Stomach (tissue), 9 donors: ENCODE data around the gene RAB20. TPM values are rescaled to one million over a fixed set of nuclear protein-coding genes. Genes with fewer than 3 reads are reported as not detected.

Experiments used
- DNase-seq, 2 donors: peaks; one replicate each; pipeline versions ENCODE4 v3.0.0 to v3.0.0-alpha.2; 2013 to 2019
- H3K27ac ChIP-seq, 5 donors: fragments of 200-600 bp in 4 of 5; sonication (generic) in 4 of 5; one replicate each; pipeline ENCODE4 v1.5.1; 2013 to 2019; ENCODE audit warnings: mild to moderate bottlenecking in 1 of 5, moderate library complexity in 1 of 5
- H3K27me3 ChIP-seq, 3 donors: fragments of 200-600 bp; sonication (generic); one replicate each; pipeline ENCODE4 v1.5.1; 2017 to 2019; ENCODE audit warnings: mixed run types in 1 of 3
- H3K36me3 ChIP-seq, 4 donors: fragments of 200-600 bp; sonication (generic); 1 replicate in 3 of 4; 2 replicates in 1 of 4; pipeline ENCODE4 v1.5.1; 2016 to 2019
- H3K4me1 ChIP-seq, 4 donors: fragments of 200-600 bp; sonication (generic); one replicate each; pipeline ENCODE4 v1.5.1; 2016 to 2019
- H3K4me3 ChIP-seq, 4 donors: fragments of 200-600 bp; sonication (generic) in 3 of 4; one replicate each; pipeline ENCODE4 v1.5.1; 2016 to 2019; ENCODE audit warnings: mild to moderate bottlenecking in 1 of 4
- H3K9me3 ChIP-seq, 4 donors: fragments of 200-600 bp; sonication (generic); one replicate each; pipeline ENCODE4 v1.5.1; 2016 to 2019
- CTCF ChIP-seq, 7 experiments: fragments of 450-650 bp in 4 of 7; fragments of 200-600 bp in 3 of 7; sonication (generic) in 3 of 7; IDR thresholded peaks; one replicate each; pipeline ENCODE4 v1.5.1; 2016 to 2019; ENCODE audit warnings: antibody characterized with exemption in 7 of 7, control low read depth in 2 of 7, mild to moderate bottlenecking in 1 of 7
- EP300 ChIP-seq: sonication (generic); formaldehyde crosslinking; IDR thresholded peaks from one replicate; pipeline ENCODE4 v1.6.1; 2017; ENCODE audit warnings: antibody characterized with exemption
- POLR2A ChIP-seq, 4 donors: fragments of 450-650 bp; IDR thresholded peaks; one replicate each; pipeline ENCODE4 v1.6.1; 2016; ENCODE audit warnings: antibody characterized with exemption in 4 of 4, control low read depth in 2 of 4, mild to moderate bottlenecking in 1 of 4, moderate library complexity in 1 of 4
- POLR2AphosphoS5 ChIP-seq, 3 donors: sonication (generic); formaldehyde crosslinking; IDR thresholded peaks; one replicate each; pipeline ENCODE4 v1.6.1; 2016; ENCODE audit warnings: antibody characterized with exemption in 3 of 3
- WGBS, 5 donors: extraction: QIAGEN DNeasy Blood & Tissue Kit in 3 of 5; methylation state at CpG; one replicate each; pipeline versions ENCODE4 v1.1.5 to v1.1.7; 2013 to 2018; 5-methylcytosine and 5-hydroxymethylcytosine counted together
- intact Hi-C: fragments of 100-400 bp; cut with DNase I; formaldehyde crosslinking; loops from one replicate; pipeline ENCODE4 v1.15.1; 2023; ENCODE audit warnings: low total_unique reads
- polyA plus RNA-seq, 3 donors: library from polyadenylated mRNA; stranded (reverse); fragments of 200-250 nt; gene quantifications; one replicate each; pipeline ENCODE4 v1.2.3, GENCODE V29; 2013
- total RNA-seq, 5 donors: library from RNA; depleted of rRNA; stranded (reverse); fragments of >200 nt; gene quantifications; one replicate each; pipeline versions ENCODE4 v1.1.0 to v1.2.3, GENCODE V29; 2014 to 2016
- donor health status: healthy with polysubstance abuse.
- donor health status: Bipolar disorder and iron deficiency.
- donor health status: healthy.

Gene RAB20
- total and polyA plus RNA-seq, 8 donors: 11.7 to 44.6 (median 29.5) TPM

DNA sequence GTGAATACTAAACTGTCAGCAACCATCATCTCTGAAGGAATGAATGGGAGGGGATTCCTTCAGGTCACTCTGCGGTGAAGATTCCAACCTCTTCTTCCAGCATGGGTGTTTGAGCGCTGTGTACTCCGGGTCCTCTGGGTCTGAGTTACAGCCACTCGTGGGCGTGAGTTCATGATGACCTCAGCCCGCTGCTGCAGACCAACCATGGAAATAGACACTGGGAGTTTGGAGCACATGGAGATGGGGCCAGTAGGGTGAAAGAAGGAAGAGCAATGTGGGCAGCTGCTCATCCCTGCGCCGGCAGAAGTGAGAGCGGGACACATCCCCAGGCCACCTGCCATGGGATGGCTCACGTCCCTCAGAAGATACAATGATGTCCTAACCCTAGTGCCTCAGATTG lies 16.8 kb upstream of the RAB20 start:
- WGBS, 5 donors: 82 to 86% (median 85%) methylated on average over 10 of the region's 10 CpGs
- no peak for DNase-seq
- no peaks in the 10 kb centered on the region for H3K36me3 ChIP-seq
- no peaks in the 10 kb centered on the region for H3K27me3 ChIP-seq
- peaks cover 7 to 22% (median 17%) of the 10 kb centered on the region in 4 donors for H3K4me1 ChIP-seq
- no peak overlapping the region for H3K4me3 ChIP-seq
- TF ChIP-seq CTCF (IDR thresholded peaks at IDR 0.05) (no peak), POLR2A (IDR thresholded peaks at IDR 0.05) (no peak), EP300 (no peak)
- intact Hi-C loops: no loop called here
- no peak overlapping the region for H3K27ac ChIP-seq
- no peaks in the 10 kb centered on the region for H3K9me3 ChIP-seq

DNA sequence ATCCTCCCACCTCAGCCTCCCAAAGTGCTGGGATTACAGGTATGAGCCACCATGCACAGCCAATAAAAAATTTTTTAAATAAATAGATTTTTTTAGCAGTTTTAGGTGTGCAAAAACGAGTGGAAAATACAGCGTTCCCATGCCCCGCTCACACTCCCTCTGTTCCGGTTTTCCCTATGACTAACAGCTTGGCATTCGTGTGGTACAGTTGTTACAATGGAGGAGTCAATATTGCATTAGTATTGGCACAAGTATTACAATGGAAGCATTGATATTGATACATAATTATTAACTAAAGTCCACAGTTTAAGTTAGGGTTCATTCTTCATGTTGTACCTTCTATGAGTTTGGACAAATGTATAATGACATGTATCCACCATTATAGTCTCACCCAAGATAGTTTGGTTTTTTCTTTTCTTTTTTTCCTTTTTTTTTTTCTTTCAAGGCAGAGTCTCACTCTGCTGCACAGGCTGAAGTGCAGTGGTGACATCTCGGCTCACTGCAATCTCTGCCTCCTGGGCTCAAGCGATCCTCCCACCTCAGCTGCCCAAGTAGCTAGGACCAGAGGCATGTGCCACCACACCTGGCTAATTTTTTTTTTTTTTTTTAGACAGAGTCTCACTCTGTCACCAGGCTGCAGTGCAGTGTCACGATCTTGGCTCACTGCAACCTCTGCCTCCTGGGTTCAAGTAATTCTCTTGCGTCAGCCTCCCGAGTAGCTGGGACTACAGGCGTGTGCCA lies 15.4 kb upstream of the RAB20 start:
- Histone ChIP-seq H3K4me3 (no peak overlapping the region), H3K36me3 (no peaks in the 10 kb centered on the region), H3K27ac (peak overlapping the region; percentile 74 to 86 (median 78)), H3K9me3 (no peaks in the 10 kb centered on the region), H3K27me3 (peaks cover 0 to 10% (median 0%) of the 10 kb centered on the region in 3 donors), H3K4me1 (peaks cover 7 to 22% (median 17%) of the 10 kb centered on the region in 4 donors)
- peak; percentile 52 to 67 for DNase-seq
- WGBS, 5 donors: 36 to 64% (median 53%) methylated on average over 11 of the region's 11 CpGs
- intact Hi-C loops: no loop called here
- TF ChIP-seq POLR2AphosphoS5 (IDR thresholded peaks at IDR 0.05): peak in 1 of 3 donors; percentile 68
- no peak for TF ChIP-seq CTCF (IDR thresholded peaks at IDR 0.05)

DNA sequence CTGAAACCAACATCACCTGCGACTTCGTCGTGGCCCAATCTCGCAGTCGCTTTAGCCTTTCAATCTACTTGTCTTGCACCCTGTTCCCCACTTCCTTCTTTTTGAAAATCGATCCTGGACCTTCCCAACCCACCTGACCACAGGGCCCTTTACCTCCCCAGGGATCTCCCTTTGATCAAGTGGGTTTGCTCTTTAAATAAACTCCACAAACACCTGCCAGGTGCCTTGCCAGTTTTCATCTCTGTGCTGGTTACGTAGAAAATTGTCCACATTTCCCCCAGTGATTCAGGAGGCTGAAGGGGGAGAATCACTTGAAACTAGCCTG lies 14.5 kb upstream of the RAB20 start:
- no peak for DNase-seq
- H3K4me3 ChIP-seq: no peak overlapping the region
- intact Hi-C loops: no loop called here
- no peaks in the 10 kb centered on the region for H3K36me3 ChIP-seq
- H3K27ac ChIP-seq: peak overlapping the region; percentile 62 to 86 (median 78)
- H3K9me3 ChIP-seq: no peaks in the 10 kb centered on the region
- WGBS, 5 donors: 56 to 75% (median 62%) methylated on average over 7 of the region's 7 CpGs
- peaks cover 0 to 13% (median 0%) of the 10 kb centered on the region in 3 donors for H3K27me3 ChIP-seq
- peaks cover 7 to 22% (median 17%) of the 10 kb centered on the region in 4 donors for H3K4me1 ChIP-seq
- TF ChIP-seq POLR2AphosphoS5 (IDR thresholded peaks at IDR 0.05) (no peak), POLR2A (IDR thresholded peaks at IDR 0.05) (no peak), CTCF (IDR thresholded peaks at IDR 0.05) (no peak), EP300 (no peak)

GRCh38 chr13:110575322-110576069 lies 14.0 kb upstream of the RAB20 start:
- Histone ChIP-seq H3K27me3 (peaks cover 0 to 13% (median 0%) of the 10 kb centered on the region in 3 donors), H3K27ac (peak overlapping the region; percentile 62 to 86 (median 78)), H3K4me1 (peaks cover 7 to 18% (median 17%) of the 10 kb centered on the region in 4 donors), H3K4me3 (no peak overlapping the region), H3K9me3 (no peaks in the 10 kb centered on the region), H3K36me3 (no peaks in the 10 kb centered on the region)
- TF ChIP-seq POLR2A (IDR thresholded peaks at IDR 0.05) (no peak), POLR2AphosphoS5 (IDR thresholded peaks at IDR 0.05) (no peak), CTCF (IDR thresholded peaks at IDR 0.05) (no peak), EP300 (no peak)
- WGBS, 5 donors: 39 to 52% (median 45%) methylated on average over 15 of the region's 15 CpGs
- peak; percentile 37 to 49 for DNase-seq
- intact Hi-C loops: no loop called here
